G401.6 (cell line): ENCODE data around the gene ATF6.

ENCODE experiments used
- FAIRE-seq: peaks from 2 replicates; lab custom pipeline; 2012; peaks lifted over from hg19 to GRCh38; lab: Jason Lieb, UNC

The ATF6 gene

GRCh38 chr1:162003061-162003829 lies 237.1 kb downstream of the ATF6 start:
- FAIRE-seq: no peak

GRCh38 chr1:162003830-162004215 lies 237.7 kb downstream of the ATF6 start:
- no peak for FAIRE-seq

GRCh38 chr1:162004441-162004950 lies 238.4 kb downstream of the ATF6 start:
- FAIRE-seq: no peak

- no peak for FAIRE-seq
Observed at GRCh38 chr1:162006081-162006480, 240.0 kb downstream of the ATF6 start.

- FAIRE-seq: no peak
Observed at GRCh38 chr1:162007466-162007865, 241.3 kb downstream of the ATF6 start.

DNA sequence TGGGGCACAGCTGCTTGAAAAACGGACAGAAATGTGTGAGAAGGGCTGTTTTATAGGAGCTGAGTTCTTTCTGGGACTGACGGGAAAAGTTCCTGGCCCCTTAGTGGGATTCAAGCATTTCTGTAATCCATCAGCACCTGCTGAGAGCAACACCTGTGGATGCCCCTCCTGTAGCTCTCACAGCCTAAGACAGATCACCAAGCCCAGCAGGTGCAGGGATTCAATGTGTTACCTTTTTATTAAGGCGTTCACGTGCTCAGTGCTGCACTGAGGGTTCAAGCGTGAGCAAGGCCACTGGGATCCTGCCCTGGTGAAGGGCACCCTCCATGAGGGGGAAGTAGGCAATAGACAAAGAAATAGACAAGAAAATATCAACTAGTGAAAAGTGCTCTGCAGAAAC lies 242.7 kb downstream of the ATF6 start:
- FAIRE-seq: no peak

DNA sequence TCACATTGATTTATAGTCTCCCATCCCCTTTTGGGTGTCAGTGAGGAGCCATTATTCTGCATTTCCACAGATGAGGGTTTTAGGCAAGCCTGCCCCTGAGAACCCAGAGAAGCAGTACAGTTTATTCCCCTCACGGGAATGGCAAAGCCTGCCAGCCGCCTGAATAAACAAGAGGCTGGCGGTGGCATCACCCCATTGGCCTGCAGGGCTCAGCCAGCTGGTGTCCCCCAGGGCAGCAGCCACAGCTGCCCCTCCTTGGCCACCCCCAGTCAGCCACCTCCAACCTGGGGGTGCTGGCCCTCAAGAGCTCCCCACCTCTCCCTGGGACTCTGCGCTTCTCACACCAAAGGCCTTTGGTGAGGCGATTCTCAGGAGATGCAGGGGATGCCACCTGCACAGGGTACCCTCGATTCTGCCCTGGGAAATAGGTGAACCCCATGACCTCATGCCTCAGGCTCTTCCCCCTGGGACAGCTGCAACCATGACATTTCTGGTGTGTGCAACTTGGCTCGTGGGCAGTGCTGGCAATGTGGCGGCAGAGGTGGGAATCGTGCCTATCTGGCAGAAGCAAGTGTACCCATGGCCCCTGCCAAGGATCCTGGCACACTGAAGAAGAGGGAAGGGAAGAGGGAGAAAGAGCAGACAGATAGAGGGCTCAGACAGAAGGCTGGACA lies 243.5 kb downstream of the ATF6 start:
- FAIRE-seq: no peak

DNA sequence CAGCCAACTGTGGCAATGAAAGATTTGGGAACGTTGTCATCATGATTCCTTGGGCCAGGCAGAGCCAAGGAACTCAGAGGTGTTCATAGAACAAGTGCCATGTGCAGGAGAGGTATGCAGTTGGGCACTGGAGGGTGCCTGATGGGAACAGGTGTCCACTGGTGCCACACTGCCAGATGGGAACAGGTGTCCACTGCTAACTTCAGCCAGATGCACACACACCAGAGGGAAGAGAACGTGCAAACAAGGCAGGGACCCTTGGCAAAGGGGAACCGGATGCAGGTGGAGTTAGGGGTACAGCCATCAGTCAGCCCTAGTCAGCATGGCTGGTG lies 244.0 kb downstream of the ATF6 start:
- no peak for FAIRE-seq

GRCh38 chr1:162011337-162012012 lies 245.4 kb downstream of the ATF6 start:
- no peak for FAIRE-seq

- no peak for FAIRE-seq
Observed at GRCh38 chr1:162013289-162013688, 247.2 kb downstream of the ATF6 start.
